IPS DF 19.7 (cell line): ENCODE measurements around the gene CLDN4.

Experiments used
- DNase-seq: peaks from one replicate; pipeline ENCODE4 v3.0.0-alpha.2; 2013; ENCODE audit warnings: low read depth, low spot score

Gene CLDN4

GRCh38 chr7:73872056-73872908 lies 41.5 kb downstream of the CLDN4 start:
- no peak for DNase-seq

GRCh38 chr7:73876361-73876760 lies 45.6 kb downstream of the CLDN4 start:
- no peak for DNase-seq

- no peak for DNase-seq
Observed at GRCh38 chr7:73876973-73877372, 46.2 kb downstream of the CLDN4 start.

- no peak for DNase-seq
Observed at GRCh38 chr7:73879977-73880681, 49.3 kb downstream of the CLDN4 start.

- DNase-seq, result no peak
Observed at GRCh38 chr7:73880755-73881328, 50.0 kb downstream of the CLDN4 start.

- no peak for DNase-seq
Observed at GRCh38 chr7:73881352-73882046, 50.7 kb downstream of the CLDN4 start.

- no peak for DNase-seq
Observed at GRCh38 chr7:73882047-73882402, 51.2 kb downstream of the CLDN4 start.
